ENCODE results near the gene KCNQ5.

KCNQ5 gene

GRCh38 chr6:72640615-72640930, 18.7 kb downstream of the KCNQ5 start:
- no peak for DNase-seq

GRCh38 chr6:72642435-72642834, 20.6 kb downstream of the KCNQ5 start:
- no peak for DNase-seq

- DNase-seq: no peak
Observed at GRCh38 chr6:72643214-72643613, 21.4 kb downstream of the KCNQ5 start.

- DNase-seq: no peak
Observed at GRCh38 chr6:72646604-72647485, 25.0 kb downstream of the KCNQ5 start.

- DNase-seq: no peak
Observed at GRCh38 chr6:72647489-72647888, 25.6 kb downstream of the KCNQ5 start.

GRCh38 chr6:72649032-72649984, 27.4 kb downstream of the KCNQ5 start:
- no peak for DNase-seq

GRCh38 chr6:72650081-72650745, 28.3 kb downstream of the KCNQ5 start:
- no peak for DNase-seq

GRCh38 chr6:72651174-72651573, 29.3 kb downstream of the KCNQ5 start:
- DNase-seq: no peak

GRCh38 chr6:72651967-72652956, 30.4 kb downstream of the KCNQ5 start:
- DNase-seq: no peak

- DNase-seq: no peak
Observed at GRCh38 chr6:72653026-72653425, 31.2 kb downstream of the KCNQ5 start.

- no peak for DNase-seq
Observed at GRCh38 chr6:72654071-72654621, 32.3 kb downstream of the KCNQ5 start.

- no peak for DNase-seq
Observed at GRCh38 chr6:72657407-72658197, 35.7 kb downstream of the KCNQ5 start.

- DNase-seq: no peak
Observed at GRCh38 chr6:72659754-72660153, 37.9 kb downstream of the KCNQ5 start.

- DNase-seq: no peak
Observed at GRCh38 chr6:72661411-72661810, 39.5 kb downstream of the KCNQ5 start.

GRCh38 chr6:72665599-72665998, 43.7 kb downstream of the KCNQ5 start:
- DNase-seq: no peak

- DNase-seq: no peak
Observed at GRCh38 chr6:72669324-72669723, 47.5 kb downstream of the KCNQ5 start.

- no peak for DNase-seq
Observed at GRCh38 chr6:72672906-72673305, 51.0 kb downstream of the KCNQ5 start.

- DNase-seq: no peak
Observed at GRCh38 chr6:72674842-72675241, 53.0 kb downstream of the KCNQ5 start.

GRCh38 chr6:72675396-72675795, 53.5 kb downstream of the KCNQ5 start:
- no peak for DNase-seq

- no peak for DNase-seq
Observed at GRCh38 chr6:72676995-72677394, 55.1 kb downstream of the KCNQ5 start.

GRCh38 chr6:72677740-72678139, 55.9 kb downstream of the KCNQ5 start:
- DNase-seq: no peak
